NCI-H187 treated with DMSO at 0.1 percent for 48 hours (cell line): Measurements from ENCODE around the gene KRT40.

Source experiments
- DNase-seq: peaks from one replicate; lab custom pipeline; 2025; lab: John Stamatoyannopoulos, UW

Gene KRT40

GRCh38 chr17:40996829-40997228 is 12.7 kb upstream of the KRT40 start:
- DNase-seq = no peak

- DNase-seq = no peak
Observed at GRCh38 chr17:40995116-40995515, 11.0 kb upstream of the KRT40 start.

GRCh38 chr17:40993839-40994238 is 9.7 kb upstream of the KRT40 start, which contains the start of gene KRTAP3-3:
Gene KRTAP3-3 (minus strand): TSS chr17:40994164. CDS start chr17:40994097, 67 bp downstream.
- DNase-seq = no peak

GRCh38 chr17:40993084-40993483 is 9.0 kb upstream of the KRT40 start:
- DNase-seq = no peak

GRCh38 chr17:40992666-40993065 is 8.5 kb upstream of the KRT40 start:
- no peak for DNase-seq

GRCh38 chr17:40986920-40987319 is 2.8 kb upstream of the KRT40 start:
- no peak for DNase-seq

- no peak for DNase-seq
Observed at GRCh38 chr17:40981115-40981514, 3.0 kb downstream of the KRT40 start.

GRCh38 chr17:40980596-40980995 is 3.5 kb downstream of the KRT40 start:
- DNase-seq = peak; percentile 39

GRCh38 chr17:40980117-40980516 is 4.0 kb downstream of the KRT40 start:
- no peak for DNase-seq

GRCh38 chr17:40978575-40979151 is 5.5 kb downstream of the KRT40 start:
- DNase-seq = no peak

- no peak for DNase-seq
Observed at GRCh38 chr17:40975516-40975915, 8.6 kb downstream of the KRT40 start.

GRCh38 chr17:40974366-40974765 is 9.8 kb downstream of the KRT40 start:
- DNase-seq = no peak

GRCh38 chr17:40967582-40967981 is 16.5 kb downstream of the KRT40 start:
- no peak for DNase-seq

- no peak for DNase-seq
Observed at GRCh38 chr17:40966848-40967247, 17.3 kb downstream of the KRT40 start, which contains the start of gene KRT39. Gene KRT39 (minus strand): TSS chr17:40966948. CDS start chr17:40966856, 92 bp downstream.

- no peak for DNase-seq
Observed at GRCh38 chr17:40963838-40964237, 20.3 kb downstream of the KRT40 start.

- no peak for DNase-seq
Observed at GRCh38 chr17:40962059-40962561, 22.0 kb downstream of the KRT40 start.

- DNase-seq = no peak
Observed at GRCh38 chr17:40961591-40961990, 22.5 kb downstream of the KRT40 start.

- DNase-seq = no peak
Observed at GRCh38 chr17:40960144-40960543, 24.0 kb downstream of the KRT40 start.

GRCh38 chr17:40958086-40958953 is 25.8 kb downstream of the KRT40 start:
- no peak for DNase-seq

- DNase-seq = no peak
Observed at GRCh38 chr17:40956401-40957254, 27.5 kb downstream of the KRT40 start.

- DNase-seq = no peak
Observed at GRCh38 chr17:40953881-40954280, 30.2 kb downstream of the KRT40 start.

GRCh38 chr17:40952661-40953060 is 31.5 kb downstream of the KRT40 start:
- no peak for DNase-seq
